ENCODE results near the gene ESYT1.

The ESYT1 gene

GRCh38 chr12:56127888-56128669, at the start of gene ESYT1:
ESYT1 (plus strand) TSS chr12:56128267; CDS start chr12:56128320, 53 bp downstream.
- DNase-seq: peak; percentile 98 to 100 (median 99)

GRCh38 chr12:56078427-56078826, 49.6 kb upstream of the ESYT1 start:
- DNase-seq: no peak

GRCh38 chr12:56078931-56079722, 48.9 kb upstream of the ESYT1 start:
- DNase-seq: peak; percentile 84 to 92 (median 88)

- peak; percentile 77 to 92 (median 80) for DNase-seq
Observed at GRCh38 chr12:56079723-56080555, 48.1 kb upstream of the ESYT1 start, which contains the start of gene ERBB3. ERBB3 (plus strand) TSS chr12:56080165; CDS start chr12:56080301, 136 bp downstream.

GRCh38 chr12:56080556-56081138, 47.4 kb upstream of the ESYT1 start:
- DNase-seq: no peak

GRCh38 chr12:56081393-56082347, 46.4 kb upstream of the ESYT1 start:
- no peak for DNase-seq

- no peak for DNase-seq
Observed at GRCh38 chr12:56082382-56082781, 45.7 kb upstream of the ESYT1 start.

GRCh38 chr12:56082967-56083366, 45.1 kb upstream of the ESYT1 start:
- DNase-seq: no peak

GRCh38 chr12:56084958-56085543, 43.0 kb upstream of the ESYT1 start:
- DNase-seq: peak; percentile 38 to 74 (median 46)

GRCh38 chr12:56086096-56086495, 42.0 kb upstream of the ESYT1 start:
- DNase-seq: no peak

GRCh38 chr12:56086608-56087007, 41.5 kb upstream of the ESYT1 start:
- no peak for DNase-seq

- DNase-seq: peak; percentile 47 to 71 (median 53)
Observed at GRCh38 chr12:56087220-56087619, 40.8 kb upstream of the ESYT1 start.

GRCh38 chr12:56097738-56098137, 30.3 kb upstream of the ESYT1 start:
- no peak for DNase-seq

GRCh38 chr12:56098592-56098991, 29.5 kb upstream of the ESYT1 start:
- no peak for DNase-seq

GRCh38 chr12:56099787-56100186, 28.3 kb upstream of the ESYT1 start:
- DNase-seq: no peak

- DNase-seq: no peak
Observed at GRCh38 chr12:56101045-56101444, 27.0 kb upstream of the ESYT1 start.

- no peak for DNase-seq
Observed at GRCh38 chr12:56102683-56103065, 25.4 kb upstream of the ESYT1 start.

- DNase-seq: no peak
Observed at GRCh38 chr12:56103066-56103711, 24.9 kb upstream of the ESYT1 start.

GRCh38 chr12:56103823-56104108, 24.3 kb upstream of the ESYT1 start:
- no peak for DNase-seq

GRCh38 chr12:56104109-56104814, 23.8 kb upstream of the ESYT1 start, which contains the start of gene PA2G4:
PA2G4 (plus strand) TSS chr12:56104559; CDS start chr12:56104738, 179 bp downstream.
- peak; percentile 99 to 100 (median 100) for DNase-seq

Measured in suppressor macrophage treated with lipopolysaccharide for 1 hour (primary cell).